Testis (tissue), 3 donors: Measurements from ENCODE around the gene TXNDC5. TPM values are rescaled to one million over a fixed set of nuclear protein-coding genes. Genes with fewer than 3 reads are reported as not detected.

Source experiments
- DNase-seq: peaks from one replicate; pipeline ENCODE4 v3.0.0-alpha.2; 2019
- H3K27ac ChIP-seq, 2 donors: fragments of 200-600 bp; sonication (generic); one replicate each; pipeline ENCODE4 v1.5.1; 2019
- H3K27me3 ChIP-seq: fragments of 200-600 bp; sonication (generic); one replicate; pipeline ENCODE4 v1.5.1; 2019
- H3K36me3 ChIP-seq: fragments of 200-600 bp; sonication (generic); one replicate; pipeline ENCODE4 v1.5.1; 2017; ENCODE audit warnings: low read depth; ENCODE audit errors: missing control alignments
- H3K4me1 ChIP-seq: fragments of 200-600 bp; sonication (generic); one replicate; pipeline ENCODE4 v1.5.1; 2019
- H3K4me3 ChIP-seq, 2 donors: fragments of 200-600 bp; sonication (generic); one replicate each; pipeline ENCODE4 v1.5.1; 2017 to 2019
- H3K9me3 ChIP-seq: fragments of 200-600 bp; sonication (generic); one replicate; pipeline ENCODE4 v1.5.1; 2017
- POLR2A ChIP-seq: fragments of 450-650 bp; IDR thresholded peaks from one replicate; pipeline ENCODE4 v1.6.1; 2017; ENCODE audit warnings: antibody characterized with exemption, mild to moderate bottlenecking, moderate library complexity
- WGBS, 2 donors: methylation state at CpG; one replicate each; pipeline ENCODE4 v1.1.5; 2018; 5-methylcytosine and 5-hydroxymethylcytosine counted together
- intact Hi-C: fragments of 100-400 bp; cut with DNase I; formaldehyde crosslinking; loops from one replicate; pipeline ENCODE4 v1.15.1; 2023; ENCODE audit warnings: low total_unique reads
- polyA plus RNA-seq: library from polyadenylated mRNA; stranded (reverse); fragments of 350-450 nt; fragmentation: Illumina TruSeq; extraction: RNeasy Lipid Tissue Mini Kit (QIAGEN cat#74804); gene quantifications from one replicate; pipeline ENCODE4 v1.2.3, GENCODE V29; 2014; ENCODE audit warnings: low read depth, low replicate concordance; ENCODE audit not compliant: insufficient read depth
- total RNA-seq, 2 donors: library from RNA; depleted of rRNA; stranded (reverse); fragments of >200 nt; gene quantifications; one replicate each; pipeline ENCODE4 v1.2.3, GENCODE V29; 2016
- TF ChIP-seq, protein P1 (sequence below), 3 experiments: fragments of 450-650 bp in 2 of 3; fragments of 200-600 bp in 1 of 3; sonication (generic) in 1 of 3; IDR thresholded peaks; one replicate each; pipeline ENCODE4 v1.5.1; 2016 to 2019; ENCODE audit warnings: antibody characterized with exemption in 3 of 3, mild to moderate bottlenecking in 2 of 3, moderate library complexity in 1 of 3

TXNDC5 gene
- total and polyA plus RNA-seq, 3 donors from 2014 or later, result 56.5 to 98.7 (median 67.0) TPM

GRCh38 chr6:7868926-7869325 lies 41.7 kb downstream of the TXNDC5 start:
- H3K9me3 ChIP-seq, result no peaks in the 10 kb centered on the region
- no peaks in the 10 kb centered on the region for H3K27me3 ChIP-seq
- DNase-seq, result no peak
- H3K4me1 ChIP-seq, result no peaks in the 10 kb centered on the region
- intact Hi-C loops, result no loop called here
- H3K36me3 ChIP-seq, result no peaks in the 10 kb centered on the region
- WGBS, 2 donors, result 93 to 97% methylated on average over 1 to 10 of the region's 10 CpGs
- no peak for TF ChIP-seq POLR2A
- TF ChIP-seq, protein P1, sequence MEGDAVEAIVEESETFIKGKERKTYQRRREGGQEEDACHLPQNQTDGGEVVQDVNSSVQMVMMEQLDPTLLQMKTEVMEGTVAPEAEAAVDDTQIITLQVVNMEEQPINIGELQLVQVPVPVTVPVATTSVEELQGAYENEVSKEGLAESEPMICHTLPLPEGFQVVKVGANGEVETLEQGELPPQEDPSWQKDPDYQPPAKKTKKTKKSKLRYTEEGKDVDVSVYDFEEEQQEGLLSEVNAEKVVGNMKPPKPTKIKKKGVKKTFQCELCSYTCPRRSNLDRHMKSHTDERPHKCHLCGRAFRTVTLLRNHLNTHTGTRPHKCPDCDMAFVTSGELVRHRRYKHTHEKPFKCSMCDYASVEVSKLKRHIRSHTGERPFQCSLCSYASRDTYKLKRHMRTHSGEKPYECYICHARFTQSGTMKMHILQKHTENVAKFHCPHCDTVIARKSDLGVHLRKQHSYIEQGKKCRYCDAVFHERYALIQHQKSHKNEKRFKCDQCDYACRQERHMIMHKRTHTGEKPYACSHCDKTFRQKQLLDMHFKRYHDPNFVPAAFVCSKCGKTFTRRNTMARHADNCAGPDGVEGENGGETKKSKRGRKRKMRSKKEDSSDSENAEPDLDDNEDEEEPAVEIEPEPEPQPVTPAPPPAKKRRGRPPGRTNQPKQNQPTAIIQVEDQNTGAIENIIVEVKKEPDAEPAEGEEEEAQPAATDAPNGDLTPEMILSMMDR (IDR thresholded peaks at IDR 0.05), result no peak
- H3K27ac ChIP-seq, result no peak overlapping the region
- no peak overlapping the region for H3K4me3 ChIP-seq

GRCh38 chr6:7866526-7866925 lies 44.1 kb downstream of the TXNDC5 start:
- no peaks in the 10 kb centered on the region for H3K4me1 ChIP-seq
- no peak overlapping the region for H3K4me3 ChIP-seq
- no peaks in the 10 kb centered on the region for H3K36me3 ChIP-seq
- TF ChIP-seq, protein P1 (IDR thresholded peaks at IDR 0.05), result no peak
- no peak for TF ChIP-seq POLR2A
- H3K27ac ChIP-seq, result no peak overlapping the region
- intact Hi-C loops, result no loop called here
- no peaks in the 10 kb centered on the region for H3K27me3 ChIP-seq
- WGBS, 2 donors, result 87 to 91% methylated on average over 1 of the region's 1 CpG
- DNase-seq, result no peak
- no peaks in the 10 kb centered on the region for H3K9me3 ChIP-seq

DNA sequence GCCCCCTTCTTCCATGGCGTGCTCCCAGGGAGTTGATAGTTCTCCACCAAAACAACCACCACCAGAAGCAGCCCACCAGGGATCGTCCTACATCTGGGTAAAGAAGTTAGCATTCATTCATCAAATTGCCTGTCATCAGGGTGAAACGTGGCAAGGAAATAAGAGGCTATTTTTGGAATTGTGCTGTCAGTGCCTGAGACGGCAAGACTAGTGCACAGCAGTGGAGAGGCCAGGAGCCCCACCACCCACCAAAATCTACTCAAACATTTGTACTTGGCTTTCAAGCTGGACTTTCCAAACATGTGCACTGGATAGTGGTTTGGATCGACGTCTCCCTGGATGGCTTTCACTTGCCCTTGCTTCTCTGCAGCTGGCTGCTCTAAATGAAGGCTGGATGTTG lies 44.8 kb downstream of the TXNDC5 start:
- 73 to 77% methylated on average over 6 of the region's 6 CpGs for WGBS, 2 donors

DNA sequence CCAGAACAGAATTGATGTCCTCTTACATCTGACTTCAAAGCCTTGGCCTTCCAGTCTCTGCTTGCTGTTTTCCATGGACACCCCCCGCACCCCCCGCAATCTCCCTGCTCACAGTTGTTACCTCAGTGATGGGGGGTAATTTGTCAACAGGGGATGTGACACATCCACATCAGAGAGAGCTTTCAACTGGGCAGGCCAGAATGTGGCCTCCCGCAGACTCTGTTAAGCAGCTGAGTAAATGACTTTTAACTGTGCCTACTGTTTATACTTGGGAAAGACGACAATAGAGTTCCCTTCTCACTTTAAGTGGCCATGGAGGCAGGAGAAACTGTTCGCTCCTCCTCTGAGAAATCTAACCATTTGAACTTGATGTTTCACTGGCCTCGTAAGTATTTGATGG lies 51.0 kb downstream of the TXNDC5 start:
- Histone ChIP-seq H3K4me3 (no peak overlapping the region), H3K36me3 (no peaks in the 10 kb centered on the region), H3K27ac (no peak overlapping the region), H3K4me1 (no peaks in the 10 kb centered on the region), H3K9me3 (no peaks in the 10 kb centered on the region), H3K27me3 (no peaks in the 10 kb centered on the region)
- intact Hi-C loops, result no loop called here
- no peak for DNase-seq
- 65 to 70% methylated on average over 6 of the region's 6 CpGs for WGBS, 2 donors
- TF ChIP-seq POLR2A, result no peak
- TF ChIP-seq, protein P1 (IDR thresholded peaks at IDR 0.05), result no peak

More for the DNA sequence above, 44.8 kb downstream of the TXNDC5 start:
- H3K36me3 ChIP-seq, result no peaks in the 10 kb centered on the region
- H3K27ac ChIP-seq, result no peak overlapping the region
- no peaks in the 10 kb centered on the region for H3K9me3 ChIP-seq
- intact Hi-C loops, result no loop called here
- no peaks in the 10 kb centered on the region for H3K27me3 ChIP-seq
- DNase-seq, result no peak
- no peak overlapping the region for H3K4me3 ChIP-seq
- no peaks in the 10 kb centered on the region for H3K4me1 ChIP-seq
- no peak for TF ChIP-seq POLR2A

DNA sequence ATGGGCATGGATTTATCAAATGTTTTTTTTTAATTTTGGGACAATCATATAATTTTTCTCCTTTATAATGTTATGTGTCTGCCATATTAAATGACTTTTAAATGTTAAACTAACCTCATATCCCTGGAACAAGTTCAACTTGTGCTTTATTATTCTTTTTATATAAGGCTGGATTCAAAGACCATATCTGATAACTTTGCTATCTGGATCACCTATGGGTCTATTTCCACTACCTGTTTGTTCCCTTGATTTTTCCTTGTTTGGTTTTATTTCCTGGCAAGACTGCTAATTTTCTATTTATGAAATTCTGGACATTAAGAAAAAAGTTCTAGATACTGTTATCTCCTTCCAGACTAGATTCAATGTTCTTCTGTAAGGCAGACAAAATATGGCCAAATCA lies 58.8 kb downstream of the TXNDC5 start:
- Histone ChIP-seq H3K27me3 (no peaks in the 10 kb centered on the region), H3K27ac (no peak overlapping the region), H3K4me1 (no peaks in the 10 kb centered on the region), H3K9me3 (no peaks in the 10 kb centered on the region), H3K4me3 (no peak overlapping the region), H3K36me3 (no peaks in the 10 kb centered on the region)
- TF ChIP-seq, protein P1 (IDR thresholded peaks at IDR 0.05), result no peak
- no peak for TF ChIP-seq POLR2A
- intact Hi-C loops, result no loop called here
- DNase-seq, result no peak
